ENCODE measurements around the gene YPEL1. TPM values are rescaled to one million over a fixed set of nuclear protein-coding genes. Genes with fewer than 3 reads are reported as not detected.

The YPEL1 gene
- total and polyA plus RNA-seq, 10 of the 15 experiments (the other 5 are each of a cell fraction or from before 2014, with no cell fraction given) = 0.13 to 5.0 (median 1.6) TPM

DNA sequence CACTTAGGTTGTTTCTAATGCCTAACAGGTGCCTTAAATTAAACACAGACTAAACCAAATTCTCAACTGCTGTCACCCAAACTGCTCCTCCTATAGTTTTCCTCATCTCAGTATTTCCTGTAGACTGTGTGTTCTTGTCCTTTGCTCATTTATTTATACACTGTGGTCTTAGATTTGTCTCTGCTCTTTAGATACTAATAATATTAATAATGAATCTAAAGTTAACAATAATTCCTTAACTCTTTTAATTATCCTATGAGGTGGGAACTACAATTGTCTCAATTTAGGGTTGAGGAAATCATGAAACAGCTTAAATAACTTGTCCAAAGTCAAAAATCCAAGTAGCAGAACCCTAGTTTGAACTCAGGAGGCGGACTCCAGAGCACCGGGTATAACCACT is 43.9 kb upstream of the YPEL1 start (continued):
- no peak for TF ChIP-seq NRF1 (conservative IDR thresholded peaks at IDR 0.05; ENCODE audit: low read depth, low read length)
- TF ChIP-seq FOXM1 (IDR thresholded peaks at IDR 0.05; ENCODE audit: low read depth, low read length) = no peak
- no peak for TF ChIP-seq EP300 (IDR thresholded peaks at IDR 0.05; ENCODE audit: borderline replicate concordance in 1 of 2, control insufficient read depth in 1 of 2, low read depth in 2 of 2, low read length in 2 of 2)

- Histone ChIP-seq H3K4me2 (ENCODE audit: control insufficient read depth, insufficient read depth) (no peak overlapping the region), H3K9ac (ENCODE audit: control insufficient read depth, insufficient read depth, low read length) (no peak overlapping the region), H3K79me2 (ENCODE audit: control insufficient read depth, insufficient read depth, low read length) (no peaks in the 10 kb centered on the region), H3K27me3 (replicated peaks in 1 of 2; ENCODE audit: control insufficient read depth in 2 of 2, insufficient read depth in 2 of 2, low read length in 1 of 2) (no peaks in the 10 kb centered on the region), H3K4me3 (no peak overlapping the region), H3K9me3 (replicated peaks; ENCODE audit: control insufficient read depth, insufficient read depth, low read length) (no peaks in the 10 kb centered on the region), H4K20me1 (ENCODE audit: control insufficient read depth, insufficient read depth) (no peaks in the 10 kb centered on the region), H3K4me1 (ENCODE audit: control insufficient read depth, insufficient read depth, low read length) (no peaks in the 10 kb centered on the region), H2AFZ (ENCODE audit: control insufficient read depth, low read depth, low read length) (no peak overlapping the region), H3K36me3 (ENCODE audit: control insufficient read depth in 2 of 2, insufficient read depth in 2 of 2, low read length in 1 of 2) (peaks cover 2 to 11% of the 10 kb centered on the region in 2 experiments; a peak in 3 of 4 replicates), H3K27ac (ENCODE audit: control insufficient read depth, insufficient read depth) (no peak overlapping the region)
- no peak for DNase-seq (ENCODE audit: low read depth, low spot score)
- POLR2A ChIA-PET = no interaction called here
- FAIRE-seq = no peak
- CTCF ChIA-PET = interaction anchor here (1.5 kb wide), 1 partner anchor 28 kb away, joined by 3 read pairs; no protein-coding TSS in a partner anchor
- BruUV-seq (replicated peaks) = no TSS peak
- intact Hi-C loops (cut with micrococcal nuclease; ENCODE audit: unreplicated experiment) = loop anchor here (10.0 kb wide), 1 partner anchor 156 kb away; no protein-coding TSS in a partner anchor
- in situ Hi-C loops (cut with MboI) = no loop called here
- TF ChIP-seq E4F1 (IDR thresholded peaks at IDR 0.05; ENCODE audit: borderline replicate concordance, partially characterized antibody) = no peak
- TF ChIP-seq EP300 (IDR thresholded peaks at IDR 0.05; ENCODE audit: borderline replicate concordance in 1 of 2, control insufficient read depth in 1 of 2, low read depth in 2 of 2, low read length in 2 of 2) = no peak
- no peak for TF ChIP-seq NRF1 (conservative IDR thresholded peaks at IDR 0.05; ENCODE audit: low read depth, low read length)
- no peak for TF ChIP-seq NR2C2 (IDR thresholded peaks at IDR 0.05; ENCODE audit: borderline replicate concordance, control insufficient read depth, insufficient read length, low read depth)
- TF ChIP-seq HDAC6 (IDR thresholded peaks at IDR 0.05; ENCODE audit: unreplicated experiment) = no peak
- no peak for TF ChIP-seq ZNF384 (IDR thresholded peaks at IDR 0.05; ENCODE audit: borderline replicate concordance, low read depth, low read length)
- TF ChIP-seq SREBF2 (IDR thresholded peaks at IDR 0.05; ENCODE audit: low read length) = no peak
- no peak for TF ChIP-seq EED (IDR thresholded peaks at IDR 0.05; ENCODE audit: low read depth)
- RAD21 ChIA-PET (ENCODE audit: unreplicated experiment) = interaction anchor here (0.8 kb wide), 1 partner anchor 16 kb away, joined by 3 read pairs; no protein-coding TSS in a partner anchor
- ATAC-seq = no peak
- 98% methylated on average over 4 of the region's 4 CpGs for WGBS (ENCODE audit: insufficient coverage, insufficient replicate concordance, low lambda C conversion rate, missing lambda C conversion rate)
- SMC1A ChIA-PET (ENCODE audit: uncharacterized antibody, unreplicated experiment) = interaction anchor here (0.6 to 2.0 kb wide), 5 partner anchors 8 to 1631 kb away, joined by 3 to 9 read pairs (median 5); no protein-coding TSS in a partner anchor
Observed at GRCh38 chr22:21778705-21779363, 43.2 kb upstream of the YPEL1 start.

Measured in GM12878 (cell line).